ENCODE results near the gene PLCXD1. TPM values are rescaled to one million over a fixed set of nuclear protein-coding genes. Genes with fewer than 3 reads are reported as not detected.
"Not testable (repeated sequence)": the region's sequence is repeated elsewhere in the genome, so short reads cannot be mapped to it uniquely, and the experiment has no call there.

The PLCXD1 gene
- total RNA-seq, 1 experiment from 2014 or later, result 6.5 TPM

- no peak for DNase-seq (ENCODE audit: extremely low read depth, low read depth)
These were observed 9.4 kb downstream of the PLCXD1 start for GRCh38 chrX:290476-291166.

DNA sequence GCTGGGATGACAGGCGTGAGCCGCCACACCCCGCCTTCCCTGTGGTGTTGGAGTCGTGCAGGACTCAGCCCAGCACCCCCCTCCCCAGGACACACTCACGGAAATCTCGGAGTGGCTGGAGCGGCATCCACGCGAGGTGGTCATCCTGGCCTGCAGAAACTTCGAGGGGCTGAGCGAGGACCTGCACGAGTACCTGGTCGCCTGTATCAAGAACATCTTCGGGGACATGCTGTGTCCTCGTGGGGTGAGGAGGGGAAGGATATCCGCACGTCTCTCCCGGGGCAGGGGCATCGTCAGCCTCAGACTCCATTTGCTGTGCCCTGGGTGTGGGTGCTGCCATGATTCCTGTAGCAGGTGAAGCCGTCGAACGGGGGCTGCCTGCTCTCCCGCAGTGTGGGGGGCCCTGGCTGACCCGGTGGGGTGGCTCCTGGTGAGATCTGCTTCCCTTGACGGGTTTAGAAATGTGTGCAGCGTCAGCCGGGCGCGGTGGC is 10.3 kb downstream of the PLCXD1 start:
- DNase-seq (ENCODE audit: extremely low read depth, low read depth), result no peak

DNA sequence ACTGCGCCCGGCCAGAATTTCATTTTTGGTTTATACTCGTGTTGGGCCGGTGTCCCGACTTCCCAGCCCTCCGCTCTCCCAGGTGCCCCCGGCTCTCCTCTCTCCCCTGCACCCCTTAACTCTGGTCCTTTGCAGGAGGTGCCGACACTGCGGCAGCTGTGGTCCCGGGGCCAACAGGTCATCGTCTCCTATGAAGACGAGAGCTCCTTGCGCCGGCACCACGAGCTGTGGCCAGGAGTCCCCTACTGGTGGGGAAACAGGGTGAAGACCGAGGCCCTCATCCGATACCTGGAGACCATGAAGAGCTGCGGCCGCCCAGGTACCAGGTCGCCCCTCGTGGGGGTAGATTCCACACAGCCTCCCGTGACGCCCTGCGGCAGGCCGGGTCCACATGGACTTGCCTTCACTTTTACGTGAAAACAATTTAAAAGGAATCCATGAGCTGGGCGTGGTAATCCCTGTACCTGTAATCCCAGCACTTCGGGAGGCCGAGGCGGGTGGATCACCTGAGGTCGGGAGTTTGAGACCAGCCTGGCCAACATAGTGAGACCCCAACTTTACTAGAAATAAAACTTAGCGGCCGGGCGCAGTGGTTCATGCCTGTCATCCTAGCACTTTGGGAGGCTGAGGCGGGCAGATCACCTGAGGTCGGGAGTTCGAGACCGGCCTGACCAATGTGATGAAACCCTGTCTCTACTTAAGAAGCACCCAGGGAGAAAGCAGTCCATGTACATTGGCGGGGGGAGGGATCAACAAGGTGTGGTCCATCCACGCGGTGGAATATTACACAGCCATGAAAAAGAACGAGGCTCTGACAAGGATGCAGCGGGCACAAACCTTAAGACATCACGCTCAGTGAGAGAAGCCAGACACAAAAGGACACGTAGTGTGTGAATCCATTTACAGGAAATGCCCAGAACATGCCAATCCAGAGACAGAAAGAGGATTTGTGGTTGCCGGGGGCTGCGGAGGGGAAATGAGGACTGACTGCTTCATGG is 12.0 kb downstream of the PLCXD1 start:
- no peak for DNase-seq (ENCODE audit: extremely low read depth, low read depth)

GRCh38 chrX:295136-295535 is 14.0 kb downstream of the PLCXD1 start:
- DNase-seq (ENCODE audit: extremely low read depth, low read depth), result no peak

DNA sequence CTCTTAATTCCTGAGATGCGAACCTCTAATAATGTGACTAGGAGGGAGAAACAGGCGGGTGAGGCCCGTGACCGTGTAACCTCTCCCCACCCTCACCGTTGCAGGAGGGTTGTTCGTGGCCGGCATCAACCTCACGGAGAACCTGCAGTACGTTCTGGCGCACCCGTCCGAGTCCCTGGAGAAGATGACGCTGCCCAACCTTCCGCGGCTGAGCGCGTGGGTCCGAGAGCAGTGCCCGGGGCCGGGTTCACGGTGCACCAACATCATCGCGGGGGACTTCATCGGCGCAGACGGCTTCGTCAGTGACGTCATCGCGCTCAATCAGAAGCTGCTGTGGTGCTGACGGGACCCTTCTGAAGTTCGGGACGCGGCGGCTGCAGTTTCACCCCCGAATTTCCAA is 17.8 kb downstream of the PLCXD1 start:
- no peak for DNase-seq (ENCODE audit: extremely low read depth, low read depth)

DNA sequence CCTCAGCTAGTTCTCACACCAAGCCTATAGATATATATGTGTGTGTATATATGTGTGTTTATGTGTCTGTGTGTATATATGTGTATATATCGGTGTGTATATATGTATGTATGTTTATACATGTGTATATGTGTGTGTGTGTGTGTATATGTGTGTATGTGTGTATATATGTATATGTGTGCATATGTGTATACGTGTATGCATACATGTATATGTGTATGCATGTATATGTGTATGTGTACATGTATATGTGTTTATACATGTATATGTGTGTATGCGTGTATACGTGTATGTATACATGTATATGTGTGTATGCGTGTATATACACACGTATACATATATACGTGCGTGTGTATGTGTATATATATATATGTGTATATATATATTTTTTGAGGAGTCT is 19.2 kb downstream of the PLCXD1 start:
- no peak for DNase-seq (ENCODE audit: extremely low read depth, low read depth)

DNA sequence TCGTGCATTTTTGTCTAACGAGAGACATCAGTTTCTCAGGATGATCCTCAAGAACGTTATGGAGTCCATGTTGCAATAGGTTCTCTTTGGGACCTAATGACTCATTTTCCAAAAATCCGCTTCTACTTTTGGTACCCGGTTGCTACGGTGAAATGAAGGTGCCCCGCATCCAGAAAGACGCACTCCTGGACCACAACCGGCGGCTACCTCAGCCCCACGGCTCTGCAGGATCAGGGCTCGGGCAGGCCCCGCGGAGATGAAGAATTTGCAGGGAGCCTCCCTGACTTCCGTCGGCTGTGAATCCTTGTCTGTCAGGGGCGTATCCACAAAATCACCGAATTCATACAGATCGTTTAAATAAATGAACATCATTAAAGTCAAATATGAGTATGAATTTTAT is 21.8 kb downstream of the PLCXD1 start:
- no peak for DNase-seq (ENCODE audit: extremely low read depth, low read depth)

DNA sequence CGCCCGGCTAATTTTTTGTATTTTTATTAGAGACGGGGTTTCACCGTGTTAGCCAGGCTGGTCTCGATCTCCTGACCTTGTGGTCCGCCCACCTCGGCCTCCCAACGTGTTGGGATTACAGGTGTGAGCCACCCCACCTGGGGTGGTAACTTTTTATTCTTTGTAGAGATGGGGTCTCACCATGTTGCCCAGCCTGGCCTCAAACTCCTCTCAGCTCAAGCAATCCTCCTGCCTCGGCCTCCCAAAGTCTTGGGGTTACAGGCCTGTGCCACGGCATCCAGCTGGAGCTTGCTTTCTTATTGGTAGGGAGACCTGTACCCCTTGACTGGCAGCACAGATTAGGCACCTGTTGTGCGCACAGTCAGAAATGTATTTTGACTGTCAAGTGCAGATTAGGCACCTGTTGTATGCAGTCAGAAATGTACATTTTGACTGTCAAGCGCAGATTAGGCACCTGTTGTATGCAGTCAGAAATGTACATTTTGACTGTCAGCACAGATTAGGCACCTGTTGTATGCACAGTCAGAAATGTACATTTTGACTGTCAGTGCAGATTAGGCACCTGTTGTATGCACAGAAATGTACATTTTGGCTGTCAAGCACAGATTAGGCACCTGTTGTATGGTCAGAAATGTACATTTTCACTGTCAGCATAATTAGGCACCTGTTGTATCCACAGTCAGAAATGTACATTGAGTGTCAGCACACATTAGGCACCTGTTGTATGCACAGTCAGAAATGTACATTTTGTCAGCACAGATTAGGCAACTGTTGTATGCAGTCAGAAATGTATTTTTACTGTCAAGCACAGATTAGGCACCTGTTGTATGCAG is 24.8 kb downstream of the PLCXD1 start:
- DNase-seq (ENCODE audit: extremely low read depth, low read depth), result not testable (repeated sequence)

DNA sequence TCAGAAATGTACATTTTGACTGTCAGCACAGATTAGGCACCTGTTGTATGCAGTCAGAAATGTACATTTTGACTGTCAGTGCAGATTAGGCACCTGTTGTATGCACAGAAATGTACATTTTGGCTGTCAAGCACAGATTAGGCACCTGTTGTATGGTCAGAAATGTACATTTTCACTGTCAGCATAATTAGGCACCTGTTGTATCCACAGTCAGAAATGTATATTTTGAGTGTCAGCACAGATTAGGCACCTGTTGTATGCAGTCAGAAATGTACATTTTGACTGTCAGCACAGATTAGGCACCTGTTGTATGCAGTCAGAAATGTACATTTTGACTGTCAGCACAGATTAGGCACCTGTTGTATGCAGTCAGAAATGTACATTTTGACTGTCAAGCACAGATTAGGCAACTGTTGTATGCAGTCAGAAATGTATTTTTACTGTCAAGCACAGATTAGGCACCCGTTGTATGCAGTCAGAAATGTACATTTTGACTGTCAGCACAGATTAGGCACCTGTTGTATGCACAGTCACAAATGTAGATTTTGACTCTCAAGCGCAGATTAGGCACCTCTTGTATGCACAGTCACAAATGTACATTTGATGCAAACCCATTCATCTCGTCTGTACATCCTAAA is 25.6 kb downstream of the PLCXD1 start:
- not testable (repeated sequence) for DNase-seq (ENCODE audit: extremely low read depth, low read depth)

- no peak for DNase-seq (ENCODE audit: extremely low read depth, low read depth)
These were observed 26.3 kb downstream of the PLCXD1 start for GRCh38 chrX:307261-308111.

GRCh38 chrX:308821-309520 is 27.8 kb downstream of the PLCXD1 start:
- DNase-seq (ENCODE audit: extremely low read depth, low read depth), result no peak

DNA sequence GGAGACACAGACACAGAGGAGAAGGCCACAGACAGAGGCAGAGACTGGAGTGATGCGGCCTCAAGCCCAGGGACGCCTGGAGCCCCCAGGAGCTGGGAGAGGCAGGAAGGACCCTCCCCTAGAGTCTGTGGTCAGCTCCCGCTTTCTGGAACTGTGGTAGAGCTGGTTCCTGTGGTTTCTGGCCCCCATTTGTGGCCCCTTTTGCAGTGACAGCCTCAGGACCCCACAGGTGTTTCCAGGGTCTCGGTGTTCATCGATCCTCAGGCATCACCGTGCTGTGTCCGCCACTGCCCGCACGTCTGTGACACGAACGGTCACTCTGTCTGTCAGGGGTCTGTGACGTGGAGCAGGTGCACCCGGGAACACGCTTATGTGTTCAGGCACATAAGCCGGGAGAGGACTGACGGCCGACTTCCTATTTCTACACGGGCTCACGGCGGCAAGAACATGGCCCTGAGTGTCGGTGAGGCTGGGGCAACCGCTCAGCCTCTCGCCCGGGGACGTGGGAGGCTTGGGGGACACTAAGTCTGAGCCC is 29.5 kb downstream of the PLCXD1 start:
- DNase-seq (ENCODE audit: extremely low read depth, low read depth), result no peak

DNA sequence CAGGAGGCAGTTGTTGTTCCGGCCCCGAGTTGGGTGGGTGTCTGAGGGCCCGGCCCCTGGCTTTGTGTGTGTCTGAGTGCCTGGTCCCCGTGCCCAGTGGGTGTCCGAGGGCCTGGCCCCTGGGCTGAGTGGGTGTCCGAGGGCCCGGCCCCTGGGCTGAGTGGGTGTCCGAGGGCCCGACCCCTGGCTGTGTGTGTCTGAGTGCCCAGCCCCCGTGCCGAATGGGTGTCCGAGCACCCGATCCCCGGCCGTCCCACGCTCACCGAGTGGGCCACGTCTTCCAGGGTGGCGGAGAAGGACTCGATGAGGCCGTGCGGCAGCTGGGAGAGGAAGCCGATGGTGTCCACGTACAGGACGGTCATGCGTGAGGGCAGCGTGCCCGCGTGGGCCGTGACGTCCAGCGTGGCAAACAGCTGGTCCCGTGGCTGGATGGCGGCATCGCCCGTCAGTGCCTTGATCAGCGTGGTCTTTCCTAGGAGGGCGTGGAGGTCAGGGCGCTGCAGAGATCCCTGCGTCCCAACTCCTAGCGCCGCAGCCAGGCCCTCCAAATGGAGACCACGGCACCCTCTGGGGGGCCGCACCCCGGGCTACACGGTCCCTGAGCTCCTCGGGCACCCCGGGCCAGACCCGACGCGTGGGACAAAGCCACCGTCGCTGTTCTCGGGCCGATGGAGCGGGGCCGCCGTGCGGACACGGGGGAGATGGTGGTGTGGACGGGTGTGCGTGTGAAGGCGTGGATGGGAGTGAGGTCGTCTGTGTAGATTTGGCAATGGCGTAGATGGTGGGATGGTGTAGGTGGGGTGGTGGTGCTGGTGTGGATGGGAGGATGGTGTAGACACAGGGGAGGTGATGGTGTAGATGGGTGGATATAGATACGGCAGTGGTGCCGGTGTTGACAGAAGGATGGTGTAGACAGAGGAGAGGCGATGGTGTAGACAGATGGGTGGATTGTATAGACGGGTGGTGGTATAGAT is 30.3 kb downstream of the PLCXD1 start:
- no peak for DNase-seq (ENCODE audit: extremely low read depth, low read depth)

- DNase-seq (ENCODE audit: extremely low read depth, low read depth), result no peak
These were observed 31.6 kb downstream of the PLCXD1 start for GRCh38 chrX:312621-313331.

DNA sequence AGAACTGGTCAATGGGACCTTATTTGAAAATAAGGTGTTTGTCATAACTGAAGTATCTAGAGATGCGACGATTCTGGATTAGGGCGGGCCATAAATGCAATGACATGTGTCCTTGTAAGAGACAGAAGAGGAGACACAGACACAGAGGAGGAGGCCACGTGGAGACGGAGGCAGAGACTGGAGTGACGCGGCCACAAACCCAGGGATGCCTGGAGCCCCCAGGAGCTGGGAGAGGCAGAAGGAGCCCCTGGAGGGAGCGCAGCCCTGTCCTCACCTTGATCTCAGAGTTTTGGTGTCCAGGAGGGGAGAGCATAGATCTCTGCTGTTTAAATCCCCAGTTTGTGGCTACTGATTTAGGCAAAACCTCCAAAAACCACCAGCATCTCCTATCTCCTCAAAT is 32.4 kb downstream of the PLCXD1 start:
- DNase-seq (ENCODE audit: extremely low read depth, low read depth), result no peak

DNA sequence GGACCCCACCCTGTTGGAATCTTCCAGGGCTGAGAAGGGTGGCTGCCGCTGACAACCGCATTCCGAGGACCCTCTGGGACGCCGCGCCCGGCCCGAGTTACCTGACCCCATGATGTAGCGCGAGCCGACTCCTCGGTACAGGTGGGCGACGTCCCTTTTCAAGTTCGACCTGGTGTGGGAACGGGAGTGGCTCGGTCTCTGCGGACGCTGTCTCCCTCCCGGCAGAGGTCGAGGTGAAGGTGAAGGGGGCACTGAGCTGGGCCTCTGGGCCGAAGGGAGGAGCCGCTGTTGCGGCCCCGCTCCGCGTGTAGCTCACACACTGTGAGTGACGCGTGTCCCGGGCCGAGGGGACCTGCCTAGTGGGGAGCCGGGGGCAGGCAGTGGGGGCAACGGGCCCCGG is 32.9 kb downstream of the PLCXD1 start:
- DNase-seq (ENCODE audit: extremely low read depth, low read depth), result no peak
